Uterus (tissue), 4 donors: Measurements from ENCODE around the gene SETBP1. TPM values are rescaled to one million over a fixed set of nuclear protein-coding genes. Genes with fewer than 3 reads are reported as not detected.
A peak's percentile ranks its signal among the peaks of the same experiment; 100 is the strongest.

Source experiments
- DNase-seq, 2 donors: peaks; one replicate each; pipeline ENCODE4 v3.0.0-alpha.2; 2019 to 2020
- H3K27ac ChIP-seq, 2 donors: fragments of 200-600 bp; sonication (generic); 1 replicate in 1 of 2; 2 replicates in 1 of 2; pipeline ENCODE4 v1.5.1; 2016 to 2018
- H3K27me3 ChIP-seq, 2 donors: fragments of 200-600 bp; sonication (generic); one replicate each; pipeline ENCODE4 v1.5.1; 2018 to 2019; ENCODE audit warnings: control low read depth in 1 of 2
- H3K36me3 ChIP-seq, 2 donors: fragments of 200-600 bp; sonication (generic); one replicate each; pipeline ENCODE4 v1.5.1; 2019; ENCODE audit warnings: control low read depth in 1 of 2
- H3K4me1 ChIP-seq, 2 donors: fragments of 200-600 bp; sonication (generic); one replicate each; pipeline ENCODE4 v1.5.1; 2018 to 2019; ENCODE audit warnings: control low read depth in 1 of 2
- H3K4me3 ChIP-seq, 2 donors: fragments of 200-600 bp; sonication (generic); 1 replicate in 1 of 2; 2 replicates in 1 of 2; pipeline ENCODE4 v1.5.1; 2018 to 2019; ENCODE audit warnings: mild to moderate bottlenecking in 1 of 2
- H3K9me3 ChIP-seq, 2 donors: fragments of 200-600 bp; sonication (generic); one replicate each; pipeline ENCODE4 v1.5.1; 2019; ENCODE audit warnings: control low read depth in 1 of 2
- POLR2A ChIP-seq, 2 donors: fragments of 450-650 bp; IDR thresholded peaks; one replicate each; pipeline ENCODE4 v1.6.1; 2016; ENCODE audit warnings: antibody characterized with exemption in 2 of 2, mild to moderate bottlenecking in 1 of 2, moderate library complexity in 1 of 2
- intact Hi-C: fragments of 100-400 bp; cut with DNase I; formaldehyde crosslinking; loops from one replicate; pipeline ENCODE4 v1.15.1; 2023; ENCODE audit warnings: low total_unique reads
- total RNA-seq, 4 donors: library from RNA; depleted of rRNA in 3 of 4; stranded (reverse); fragments of >200 nt in 3 of 4; gene quantifications; one replicate each; pipeline versions ENCODE4 v1.1.0 to v1.2.4, GENCODE V29; 2014 to 2023
- TF ChIP-seq, protein P1 (sequence below), 4 experiments: fragments of 200-600 bp in 2 of 4; fragments of 450-650 bp in 2 of 4; sonication (generic) in 2 of 4; IDR thresholded peaks; one replicate each; pipeline ENCODE4 v1.5.1; 2016 to 2019; ENCODE audit warnings: antibody characterized with exemption in 4 of 4, mild to moderate bottlenecking in 2 of 4, moderate library complexity in 1 of 4
- donor health status: DM: yes; HTN: yes; CAD: no.

SETBP1 gene
- total RNA-seq, 4 donors from 2014 or later = 16.8 to 74.0 (median 36.9) TPM

- intact Hi-C loops = no loop called here
- DNase-seq = no peak
Observed at GRCh38 chr18:44957025-44957424, 276.3 kb downstream of the SETBP1 start.

DNA sequence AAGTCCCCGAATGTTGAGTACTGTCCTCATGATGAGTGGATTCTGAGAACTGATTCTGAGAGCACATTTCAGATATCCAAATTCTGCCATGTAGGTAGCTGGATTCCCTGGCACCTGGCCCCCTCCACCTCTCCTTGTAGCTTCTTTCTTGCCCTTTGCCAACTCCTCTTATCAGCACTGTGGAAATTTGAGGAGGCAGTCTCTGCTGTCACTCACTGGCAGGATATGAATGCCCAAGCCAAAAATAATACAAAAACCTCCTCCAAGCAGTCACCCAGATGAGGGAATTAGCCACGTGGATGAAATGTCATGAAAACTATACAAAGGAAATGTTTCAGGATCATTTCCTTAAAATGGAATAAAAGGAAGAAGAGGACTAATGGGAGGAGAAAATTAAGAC lies 276.8 kb downstream of the SETBP1 start:
- intact Hi-C loops = no loop called here

More at GRCh38 chr18:44957025-44957424, 276.3 kb downstream of the SETBP1 start:
- no peak overlapping the region for H3K4me3 ChIP-seq
- peak overlapping the region in 1 of 2 donors; percentile 5 for H3K27ac ChIP-seq
- H3K36me3 ChIP-seq = no peaks in the 10 kb centered on the region
- H3K4me1 ChIP-seq = no peaks in the 10 kb centered on the region
- H3K27me3 ChIP-seq = no peaks in the 10 kb centered on the region
- no peaks in the 10 kb centered on the region for H3K9me3 ChIP-seq
- TF ChIP-seq POLR2A (IDR thresholded peaks at IDR 0.05) = no peak
- TF ChIP-seq, protein P1, sequence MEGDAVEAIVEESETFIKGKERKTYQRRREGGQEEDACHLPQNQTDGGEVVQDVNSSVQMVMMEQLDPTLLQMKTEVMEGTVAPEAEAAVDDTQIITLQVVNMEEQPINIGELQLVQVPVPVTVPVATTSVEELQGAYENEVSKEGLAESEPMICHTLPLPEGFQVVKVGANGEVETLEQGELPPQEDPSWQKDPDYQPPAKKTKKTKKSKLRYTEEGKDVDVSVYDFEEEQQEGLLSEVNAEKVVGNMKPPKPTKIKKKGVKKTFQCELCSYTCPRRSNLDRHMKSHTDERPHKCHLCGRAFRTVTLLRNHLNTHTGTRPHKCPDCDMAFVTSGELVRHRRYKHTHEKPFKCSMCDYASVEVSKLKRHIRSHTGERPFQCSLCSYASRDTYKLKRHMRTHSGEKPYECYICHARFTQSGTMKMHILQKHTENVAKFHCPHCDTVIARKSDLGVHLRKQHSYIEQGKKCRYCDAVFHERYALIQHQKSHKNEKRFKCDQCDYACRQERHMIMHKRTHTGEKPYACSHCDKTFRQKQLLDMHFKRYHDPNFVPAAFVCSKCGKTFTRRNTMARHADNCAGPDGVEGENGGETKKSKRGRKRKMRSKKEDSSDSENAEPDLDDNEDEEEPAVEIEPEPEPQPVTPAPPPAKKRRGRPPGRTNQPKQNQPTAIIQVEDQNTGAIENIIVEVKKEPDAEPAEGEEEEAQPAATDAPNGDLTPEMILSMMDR (IDR thresholded peaks at IDR 0.05) = no peak

DNA sequence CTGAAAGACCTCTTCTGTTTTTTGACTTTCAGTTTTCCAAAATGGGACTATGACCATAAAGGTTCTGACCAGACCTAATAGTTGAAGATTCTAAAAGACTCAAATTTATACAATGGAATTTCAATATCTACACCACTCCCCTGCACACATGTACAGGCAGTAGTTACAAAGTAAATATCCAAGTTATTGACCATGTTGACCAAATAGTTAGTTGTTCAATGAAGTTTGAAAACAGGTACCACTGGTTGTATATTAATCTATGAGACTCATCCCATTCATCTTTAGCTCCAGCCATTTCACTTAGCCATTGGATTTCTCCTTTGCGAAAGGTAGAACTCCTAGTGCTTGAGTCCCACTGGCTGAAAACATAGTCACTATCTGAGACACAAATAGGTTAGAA lies 277.4 kb downstream of the SETBP1 start:
- no peak for TF ChIP-seq POLR2A (IDR thresholded peaks at IDR 0.05)
- TF ChIP-seq, protein P1 (IDR thresholded peaks at IDR 0.05) = no peak
- H3K9me3 ChIP-seq = no peaks in the 10 kb centered on the region
- intact Hi-C loops = no loop called here
- H3K4me1 ChIP-seq = no peaks in the 10 kb centered on the region
- no peak for DNase-seq
- H3K27ac ChIP-seq = peak overlapping the region; percentile 33 to 42
- no peak overlapping the region for H3K4me3 ChIP-seq
- H3K27me3 ChIP-seq = no peaks in the 10 kb centered on the region
- no peaks in the 10 kb centered on the region for H3K36me3 ChIP-seq

More for the DNA sequence above, 276.8 kb downstream of the SETBP1 start:
- Histone ChIP-seq H3K27me3 (no peaks in the 10 kb centered on the region), H3K4me1 (no peaks in the 10 kb centered on the region), H3K4me3 (no peak overlapping the region), H3K27ac (peak overlapping the region; percentile 5 to 33), H3K9me3 (no peaks in the 10 kb centered on the region), H3K36me3 (no peaks in the 10 kb centered on the region)
- TF ChIP-seq, protein P1 (IDR thresholded peaks at IDR 0.05) = no peak
- TF ChIP-seq POLR2A (IDR thresholded peaks at IDR 0.05) = no peak
- no peak for DNase-seq

- Histone ChIP-seq H3K27ac (peak overlapping the region; percentile 33 to 42), H3K4me3 (no peak overlapping the region), H3K9me3 (no peaks in the 10 kb centered on the region), H3K36me3 (no peaks in the 10 kb centered on the region), H3K4me1 (no peaks in the 10 kb centered on the region), H3K27me3 (no peaks in the 10 kb centered on the region)
- DNase-seq = no peak
- TF ChIP-seq POLR2A (IDR thresholded peaks at IDR 0.05) = no peak
- TF ChIP-seq, protein P1 (IDR thresholded peaks at IDR 0.05) = no peak
- intact Hi-C loops = no loop called here
Observed at GRCh38 chr18:44958455-44958854, 277.8 kb downstream of the SETBP1 start.

DNA sequence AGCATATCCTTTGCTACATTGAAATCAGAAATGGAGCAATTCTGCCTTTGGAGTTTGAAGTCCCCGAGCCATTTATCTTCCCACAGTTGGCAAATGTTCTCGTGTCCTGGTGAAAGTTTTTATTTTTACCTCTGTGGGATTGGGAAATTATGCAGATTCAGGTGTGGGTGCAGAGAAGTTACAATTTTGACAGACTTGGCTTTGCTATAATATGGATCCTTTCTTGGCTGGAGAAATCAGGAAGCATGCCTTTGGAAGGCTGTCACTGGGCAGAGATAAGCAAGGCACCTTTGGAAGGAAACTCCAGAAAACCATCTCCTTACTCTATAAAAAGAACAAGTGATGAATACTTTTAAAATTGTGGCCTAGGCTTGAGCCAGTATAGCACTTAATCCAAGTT lies 278.3 kb downstream of the SETBP1 start:
- peak overlapping the region; percentile 33 to 42 for H3K27ac ChIP-seq
- DNase-seq = no peak
- H3K27me3 ChIP-seq = no peaks in the 10 kb centered on the region
- no peaks in the 10 kb centered on the region for H3K36me3 ChIP-seq
- no peak overlapping the region for H3K4me3 ChIP-seq
- intact Hi-C loops = no loop called here
- TF ChIP-seq POLR2A (IDR thresholded peaks at IDR 0.05) = no peak
- TF ChIP-seq, protein P1 (IDR thresholded peaks at IDR 0.05) = no peak
- no peaks in the 10 kb centered on the region for H3K9me3 ChIP-seq
- no peaks in the 10 kb centered on the region for H3K4me1 ChIP-seq
